Pancreas (tissue), 10 donors: Measurements from ENCODE around the gene INO80. TPM values are rescaled to one million over a fixed set of nuclear protein-coding genes. Genes with fewer than 3 reads are reported as not detected.

Experiments used
- ATAC-seq, 4 donors: fragments of 200-7000 bp; cut with Tn5 transposase; one replicate each; pipeline versions ENCODE4 v1.8.0 to v1.9.1; 2020; ENCODE audit warnings: mild to moderate bottlenecking in 4 of 4, moderate library complexity in 4 of 4
- DNase-seq, 6 donors: peaks; one replicate each; pipeline ENCODE4 v3.0.0-alpha.2; 2020
- FAIRE-seq: peaks from 2 replicates; lab custom pipeline; 2012; peaks lifted over from hg19 to GRCh38; lab: Jason Lieb, UNC
- H3K27ac ChIP-seq, 4 donors: fragments of 200-600 bp; sonication (generic); 1 replicate in 3 of 4; 2 replicates in 1 of 4; pipeline versions ENCODE4 v1.5.0 to v1.8.0; 2020
- H3K27me3 ChIP-seq, 4 donors: fragments of 200-600 bp; one replicate each; pipeline ENCODE4 v1.8.0; 2021
- H3K36me3 ChIP-seq, 3 donors: fragments of 200-600 bp; sonication (generic) in 1 of 3; one replicate each; pipeline versions ENCODE4 v1.5.0 to v1.8.0; 2020 to 2021
- H3K4me1 ChIP-seq, 3 donors: fragments of 200-600 bp; one replicate each; pipeline ENCODE4 v1.8.0; 2021
- H3K4me3 ChIP-seq, 4 donors: fragments of 200-600 bp; sonication (generic) in 2 of 4; one replicate each; pipeline versions ENCODE4 v1.5.0 to v1.8.0; 2020 to 2021
- H3K9me3 ChIP-seq, 4 donors: fragments of 200-600 bp; one replicate each; pipeline ENCODE4 v1.8.0; 2021
- WGBS, 2 donors: extraction: QIAGEN DNeasy Blood & Tissue Kit; methylation state at CpG; one replicate each; pipeline ENCODE4 v1.1.7; 2013; 5-methylcytosine and 5-hydroxymethylcytosine counted together
- intact Hi-C, 3 donors: fragments of 100-400 bp; cut with DNase I; formaldehyde crosslinking; loops; one replicate each; pipeline versions ENCODE4 v1.11.1 to v1.14.2; 2022
- polyA plus RNA-seq, 2 donors: library from polyadenylated mRNA; stranded (reverse); fragments of 200-250 nt; gene quantifications; one replicate each; pipeline ENCODE4 v1.2.3, GENCODE V29; 2013
- total RNA-seq, 6 donors: library from RNA; stranded (reverse); fragmentation: NEBNext Ultra II Directional in 4 of 6; extraction: Animal tissue kit (Norgen Biotek cat#: 25700) in 4 of 6; gene quantifications; one replicate each; pipeline versions ENCODE4 v1.2.1 to v1.2.4, GENCODE V29; 2021 to 2023
- TF ChIP-seq, protein P1 (sequence below), 4 donors: fragments of 200-600 bp; sonication (generic) in 3 of 4; IDR thresholded peaks; one replicate each; pipeline versions ENCODE4 v1.5.0 to v1.8.0; 2021; ENCODE audit warnings: antibody characterized with exemption in 4 of 4
- donor health status: healthy with polysubstance abuse.
- donor health status: DM: no; HTN: no; CAD: no; lungs with moderate emphysema.
- donor health status: DM: no; HTN: no; CAD: no.
- donor health status: control.
- donor health status: control.
- donor health status: Bipolar disorder and iron deficiency.
- donor health status: DM: yes; HTN: yes; CAD: no.
- donor health status: DM: no; HTN: no; CAD: no.
- donor health status: DM: no; HTN: no; CAD: no.
- donor health status: DM: yes; HTN: yes; CAD: no.

Gene INO80
- total and polyA plus RNA-seq, 8 donors = 4.7 to 11.7 (median 7.5) TPM

DNA sequence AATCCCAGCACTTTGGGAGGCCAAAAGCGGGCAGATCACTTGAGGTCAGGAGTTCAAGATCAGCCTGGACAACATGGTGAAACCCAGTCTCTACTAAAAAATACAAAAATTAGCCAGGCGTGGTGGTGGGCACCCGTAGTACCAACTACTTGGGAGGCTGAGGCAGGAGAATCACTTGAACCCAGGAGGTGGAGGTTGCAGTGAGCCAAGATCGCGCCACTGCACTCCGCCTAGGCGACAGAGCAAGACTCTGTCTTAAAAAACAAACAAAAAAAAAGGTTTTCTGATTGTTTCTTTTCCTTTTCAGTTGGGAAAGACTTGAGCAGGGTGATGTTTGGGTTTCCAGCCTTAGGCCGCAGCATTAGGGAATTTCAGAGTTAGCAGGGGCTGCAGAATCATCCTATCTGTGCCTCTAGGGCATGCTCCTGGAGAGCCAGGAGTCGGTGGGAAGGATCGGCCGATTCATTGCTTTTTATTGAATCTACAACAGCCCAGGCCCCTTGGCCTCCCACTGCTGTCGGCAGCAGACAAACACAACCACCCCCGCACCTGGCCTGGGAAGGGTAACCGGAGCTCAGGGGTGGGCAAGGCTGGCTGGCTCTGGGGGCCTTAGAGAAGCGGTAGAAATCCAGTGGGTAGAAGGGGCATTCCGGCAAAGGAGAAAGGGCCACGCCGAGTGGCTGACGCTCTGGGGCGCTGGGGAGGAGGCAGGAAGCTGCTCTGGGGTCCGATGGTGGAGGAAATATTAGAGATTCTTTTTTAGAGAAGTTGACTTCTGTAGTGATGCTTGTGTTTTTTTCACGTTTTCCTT, 156.5 kb downstream of the INO80 start:
- intact Hi-C loops = no loop called here
- no peak overlapping the region for H3K4me3 ChIP-seq

DNA sequence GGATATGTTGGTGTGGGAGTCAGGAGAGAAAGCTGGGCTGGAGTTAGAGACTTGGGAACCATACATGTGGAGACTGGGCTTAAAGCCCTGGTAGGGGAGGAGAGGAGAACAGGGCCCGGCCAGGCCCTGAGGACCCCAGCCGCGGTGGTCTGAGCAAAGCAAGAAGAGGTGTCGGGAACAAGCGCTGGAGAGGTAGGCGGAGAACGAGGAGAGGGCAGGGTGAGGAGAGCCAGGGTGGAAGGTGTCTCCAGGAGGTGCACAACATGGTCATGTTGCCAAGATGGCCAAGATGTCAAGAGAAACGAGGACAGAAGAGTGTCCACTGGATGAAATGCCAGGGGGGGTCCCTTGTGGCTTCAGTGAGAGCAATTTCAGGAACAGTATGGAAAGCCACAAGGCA, 157.4 kb downstream of the INO80 start:
- FAIRE-seq = no peak
- Histone ChIP-seq H3K4me1 (peaks cover 6 to 19% (median 16%) of the 10 kb centered on the region in 3 donors), H3K27ac (no peak overlapping the region), H3K27me3 (no peaks in the 10 kb centered on the region), H3K4me3 (no peak overlapping the region), H3K9me3 (no peaks in the 10 kb centered on the region), H3K36me3 (no peaks in the 10 kb centered on the region)
- 82 to 91% methylated on average over 8 of the region's 8 CpGs for WGBS, 2 donors
- intact Hi-C loops = no loop called here
- ATAC-seq = no peak
- peak in 1 of 6 donors; percentile 50 for DNase-seq
- TF ChIP-seq, protein P1, sequence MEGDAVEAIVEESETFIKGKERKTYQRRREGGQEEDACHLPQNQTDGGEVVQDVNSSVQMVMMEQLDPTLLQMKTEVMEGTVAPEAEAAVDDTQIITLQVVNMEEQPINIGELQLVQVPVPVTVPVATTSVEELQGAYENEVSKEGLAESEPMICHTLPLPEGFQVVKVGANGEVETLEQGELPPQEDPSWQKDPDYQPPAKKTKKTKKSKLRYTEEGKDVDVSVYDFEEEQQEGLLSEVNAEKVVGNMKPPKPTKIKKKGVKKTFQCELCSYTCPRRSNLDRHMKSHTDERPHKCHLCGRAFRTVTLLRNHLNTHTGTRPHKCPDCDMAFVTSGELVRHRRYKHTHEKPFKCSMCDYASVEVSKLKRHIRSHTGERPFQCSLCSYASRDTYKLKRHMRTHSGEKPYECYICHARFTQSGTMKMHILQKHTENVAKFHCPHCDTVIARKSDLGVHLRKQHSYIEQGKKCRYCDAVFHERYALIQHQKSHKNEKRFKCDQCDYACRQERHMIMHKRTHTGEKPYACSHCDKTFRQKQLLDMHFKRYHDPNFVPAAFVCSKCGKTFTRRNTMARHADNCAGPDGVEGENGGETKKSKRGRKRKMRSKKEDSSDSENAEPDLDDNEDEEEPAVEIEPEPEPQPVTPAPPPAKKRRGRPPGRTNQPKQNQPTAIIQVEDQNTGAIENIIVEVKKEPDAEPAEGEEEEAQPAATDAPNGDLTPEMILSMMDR (IDR thresholded peaks at IDR 0.05) = no peak

More for the DNA sequence above, 156.5 kb downstream of the INO80 start:
- FAIRE-seq (no peak), DNase-seq (peak in 1 of 6 donors; percentile 50), ATAC-seq (no peak)
- 87 to 93% methylated on average over 22 of the region's 22 CpGs for WGBS, 2 donors
- no peak overlapping the region for H3K27ac ChIP-seq
- H3K9me3 ChIP-seq = no peaks in the 10 kb centered on the region
- TF ChIP-seq, protein P1 (IDR thresholded peaks at IDR 0.05) = no peak
- no peaks in the 10 kb centered on the region for H3K36me3 ChIP-seq
- no peaks in the 10 kb centered on the region for H3K27me3 ChIP-seq
- H3K4me1 ChIP-seq = peaks cover 0 to 16% (median 12%) of the 10 kb centered on the region in 3 donors

DNA sequence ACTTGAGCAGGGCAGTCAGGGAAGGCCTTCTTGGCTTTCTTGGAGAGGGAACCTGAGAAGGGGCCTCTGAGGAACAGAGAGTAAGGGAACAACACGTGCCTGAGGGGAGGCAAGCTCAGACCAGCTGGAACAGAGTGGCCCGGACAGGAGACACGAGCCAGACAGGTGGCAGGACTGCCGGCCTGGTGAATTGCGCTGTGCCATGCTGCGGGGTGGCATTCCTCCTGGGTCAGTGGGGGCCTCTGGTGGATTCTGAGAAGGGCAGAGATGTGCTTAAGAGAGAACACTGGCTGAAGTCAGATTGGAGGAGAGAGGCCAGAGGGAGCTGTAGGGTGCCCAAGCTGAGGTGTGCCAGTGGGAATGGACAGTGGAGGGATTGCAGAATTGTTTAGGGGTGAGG, 157.9 kb downstream of the INO80 start:
- H3K36me3 ChIP-seq = no peaks in the 10 kb centered on the region
- peaks cover 7 to 20% (median 16%) of the 10 kb centered on the region in 3 donors for H3K4me1 ChIP-seq
- DNase-seq (peak in 2 of 6 donors; percentile 38 to 54), FAIRE-seq (no peak), ATAC-seq (no peak)
- no peak overlapping the region for H3K4me3 ChIP-seq
- WGBS, 2 donors = 79 to 89% methylated on average over 6 of the region's 6 CpGs
- TF ChIP-seq, protein P1 (IDR thresholded peaks at IDR 0.05) = no peak
- H3K9me3 ChIP-seq = no peaks in the 10 kb centered on the region
- H3K27ac ChIP-seq = peak overlapping the region in 1 of 4 donors; percentile 28
- no peaks in the 10 kb centered on the region for H3K27me3 ChIP-seq
- intact Hi-C loops = no loop called here

DNA sequence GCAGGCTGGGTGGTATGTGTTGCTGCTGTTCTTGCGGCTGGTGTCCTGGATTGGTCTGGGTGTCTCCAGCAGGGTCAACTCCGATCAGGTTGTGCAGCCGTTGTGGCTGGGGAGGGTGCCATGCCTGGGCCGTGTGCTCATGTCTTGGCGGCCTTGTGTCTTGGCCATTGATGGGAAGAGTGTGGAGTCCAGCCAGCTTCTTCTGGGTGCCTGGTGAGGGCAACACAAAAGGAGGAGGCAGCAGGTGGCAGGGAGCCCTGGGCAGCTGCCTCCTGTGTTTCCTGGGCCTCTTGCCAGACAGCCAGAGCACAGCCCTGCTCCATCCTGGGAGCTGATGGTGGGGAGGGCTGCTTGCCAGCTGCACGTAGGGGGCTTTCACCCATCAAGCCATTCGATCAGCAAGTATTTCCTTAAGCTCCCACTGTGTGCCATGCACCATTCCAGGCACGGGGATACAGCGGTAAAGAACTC, 158.5 kb downstream of the INO80 start:
- WGBS, 2 donors = 35 to 45% methylated on average over 9 of the region's 9 CpGs
- intact Hi-C loops = no loop called here
- FAIRE-seq = no peak

More for the DNA sequence above, 158.5 kb downstream of the INO80 start:
- peak; percentile 82 to 94 (median 90) for DNase-seq
- ATAC-seq = peak; percentile 41 to 66 (median 65)
- no peaks in the 10 kb centered on the region for H3K27me3 ChIP-seq
- H3K36me3 ChIP-seq = no peaks in the 10 kb centered on the region
- H3K27ac ChIP-seq = peak overlapping the region in 2 of 4 donors; percentile 28 to 30
- TF ChIP-seq, protein P1 (IDR thresholded peaks at IDR 0.05) = no peak
- no peaks in the 10 kb centered on the region for H3K9me3 ChIP-seq
- no peak overlapping the region for H3K4me3 ChIP-seq
- peaks cover 7 to 20% (median 16%) of the 10 kb centered on the region in 3 donors for H3K4me1 ChIP-seq
